ENCODE data around the gene MRPS16.
"Not testable (repeated sequence)": the region's sequence is repeated elsewhere in the genome, so short reads cannot be mapped to it uniquely, and the experiment has no call there.

Gene MRPS16

DNA sequence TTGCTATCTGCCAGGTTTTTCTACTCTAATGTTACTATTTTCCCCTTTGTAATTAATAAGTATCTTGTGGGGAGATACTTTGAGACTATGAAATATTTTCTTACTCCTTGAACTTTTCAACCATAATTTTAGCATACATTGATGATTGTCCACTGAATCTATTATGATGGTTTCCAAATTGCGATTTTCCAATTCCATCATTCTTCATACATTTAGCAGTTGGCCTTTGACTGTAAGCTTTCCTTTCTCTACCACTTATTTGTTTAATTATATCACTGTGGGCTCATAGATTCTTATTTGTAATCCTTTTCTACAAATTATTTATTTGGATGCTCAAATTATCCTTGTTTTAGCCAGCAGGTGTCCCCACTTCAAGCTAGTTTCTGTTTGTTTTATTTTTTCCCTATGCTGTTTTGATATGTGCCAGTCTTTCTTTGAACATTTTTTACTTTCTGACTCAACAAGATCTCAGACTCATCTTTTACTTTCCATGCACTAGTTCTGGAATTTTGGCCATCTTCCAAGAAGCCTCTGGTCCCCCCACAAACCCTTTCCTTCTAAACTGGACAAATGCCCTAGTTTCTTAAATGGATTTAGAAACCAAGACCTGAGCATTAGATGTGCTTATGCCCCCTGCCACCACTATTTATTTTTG lies 11.4 kb upstream of the MRPS16 start:
- Histone ChIP-seq H3K4me3 (ENCODE audit: control insufficient read depth in 1 of 7, extremely low read depth in 1 of 7, insufficient read depth in 4 of 7, low read depth in 2 of 7, low read length in 6 of 7) (no peak overlapping the region), H3K36me3 (ENCODE audit: control insufficient read depth in 4 of 4, insufficient read depth in 4 of 4, low read length in 3 of 4) (no peaks in the 10 kb centered on the region), H3K4me1 (ENCODE audit: control extremely low read depth in 1 of 4, control insufficient read depth in 4 of 4, insufficient read depth in 4 of 4, low read length in 3 of 4) (no peaks in the 10 kb centered on the region), H3K27me3 (replicated peaks in 2 of 5; ENCODE audit: control insufficient read depth in 4 of 5, insufficient read depth in 5 of 5, low read length in 4 of 5) (no peaks in the 10 kb centered on the region), H3K27ac (ENCODE audit: insufficient read depth in 1 of 2, low read depth in 1 of 2, low read length in 2 of 2, poor library complexity in 1 of 2, severe bottlenecking in 2 of 2) (no peak overlapping the region), H3K9me3 (ENCODE audit: control extremely low read depth in 1 of 5, control insufficient read depth in 4 of 5, insufficient read depth in 2 of 5, low read depth in 1 of 5, low read length in 4 of 5) (peaks cover 0 to 4% (median 0%) of the 10 kb centered on the region in 5 experiments)
- CTCF ChIA-PET, result interaction anchor here (0.9 to 2.2 kb wide), 10 partner anchors 10 to 123 kb away, joined by 3 to 15 read pairs (median 4); partner anchors contain the start of gene MRPS16
- no CpG with 5 or more reads among the region's 1 CpG for WGBS (ENCODE audit: insufficient coverage)
- DNase-seq, result peak in 2 of 3 donors; percentile 42 to 49
- POLR2A ChIA-PET, result no interaction called here

DNA sequence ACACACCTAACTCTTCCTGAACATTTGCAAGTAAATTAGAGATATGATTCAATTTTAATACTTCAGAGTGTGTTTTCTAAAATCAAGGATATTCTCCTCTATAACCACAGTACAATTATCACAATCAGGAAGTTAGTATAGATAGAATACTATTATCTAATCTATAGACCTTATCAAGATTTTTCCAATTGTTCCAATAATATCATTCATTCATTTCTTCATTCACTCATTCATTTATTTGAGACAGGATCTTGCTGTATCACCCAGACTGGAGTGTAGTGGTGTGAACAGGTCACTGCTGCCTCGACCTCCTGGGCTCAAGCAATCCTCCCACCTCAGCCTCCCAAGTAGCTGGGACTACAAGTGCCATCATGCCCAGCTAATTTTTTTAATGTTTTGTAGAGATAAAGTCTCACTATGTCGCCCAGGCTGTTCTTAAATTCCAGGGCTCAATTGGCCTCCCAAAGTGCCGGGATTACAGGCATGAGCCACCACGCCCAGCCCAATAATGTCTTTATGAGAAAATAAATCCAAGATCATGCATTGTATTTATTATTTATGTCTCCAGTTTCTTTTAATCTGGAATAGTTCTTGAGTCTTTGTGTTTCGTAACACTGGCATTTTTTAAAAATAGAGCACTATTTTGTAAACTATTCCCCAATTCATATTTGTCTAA lies 10.6 kb upstream of the MRPS16 start:
- ChIA-PET POLR2A (no interaction called here), CTCF (interaction anchor here (0.9 to 2.2 kb wide), 6 partner anchors 9 to 116 kb away, joined by 3 to 15 read pairs (median 4); partner anchors contain the start of gene MRPS16)
- H3K4me3 ChIP-seq (ENCODE audit: control insufficient read depth in 1 of 7, extremely low read depth in 1 of 7, insufficient read depth in 4 of 7, low read depth in 2 of 7, low read length in 6 of 7), result no peak overlapping the region
- no peaks in the 10 kb centered on the region for H3K36me3 ChIP-seq (ENCODE audit: control insufficient read depth in 4 of 4, insufficient read depth in 4 of 4, low read length in 3 of 4)
- H3K27ac ChIP-seq (ENCODE audit: insufficient read depth in 1 of 2, low read depth in 1 of 2, low read length in 2 of 2, poor library complexity in 1 of 2, severe bottlenecking in 2 of 2), result no peak overlapping the region
- no peaks in the 10 kb centered on the region for H3K4me1 ChIP-seq (ENCODE audit: control extremely low read depth in 1 of 4, control insufficient read depth in 4 of 4, insufficient read depth in 4 of 4, low read length in 3 of 4)
- no peak for DNase-seq
- H3K27me3 ChIP-seq (replicated peaks in 2 of 5; ENCODE audit: control insufficient read depth in 4 of 5, insufficient read depth in 5 of 5, low read length in 4 of 5), result no peaks in the 10 kb centered on the region
- H3K9me3 ChIP-seq (ENCODE audit: control extremely low read depth in 1 of 5, control insufficient read depth in 4 of 5, insufficient read depth in 2 of 5, low read depth in 1 of 5, low read length in 4 of 5), result peaks cover 0 to 4% (median 0%) of the 10 kb centered on the region in 5 experiments
- no CpG with 5 or more reads among the region's 5 CpGs for WGBS (ENCODE audit: insufficient coverage)

DNA sequence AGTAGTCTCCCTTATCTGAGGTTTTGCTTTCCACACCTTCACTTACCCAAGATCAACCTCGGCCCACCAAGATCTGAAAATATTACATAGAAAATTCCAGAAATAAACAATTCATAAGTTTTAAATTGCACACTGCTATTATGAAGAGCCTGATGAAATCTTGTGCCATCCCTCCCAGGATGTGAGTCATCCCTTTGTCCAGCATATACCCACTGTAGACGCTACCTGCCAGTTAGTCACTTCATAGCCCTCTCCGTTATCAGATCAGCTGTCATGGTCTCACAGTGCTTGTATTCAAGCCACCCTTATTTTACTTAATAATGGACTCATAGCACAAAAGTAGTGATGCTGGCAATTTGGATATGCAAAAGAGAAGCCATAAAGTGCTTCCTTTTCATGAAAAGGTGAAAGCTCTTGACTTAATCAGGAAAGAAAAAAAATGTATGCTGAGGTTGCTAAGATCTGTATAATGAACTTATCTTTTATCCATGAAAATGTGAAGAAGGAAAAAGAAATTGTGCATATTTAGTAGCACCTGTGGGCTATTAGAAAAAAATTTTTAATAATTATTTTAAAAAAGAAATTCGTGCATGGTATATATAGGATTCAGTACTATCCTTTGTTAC lies 9.8 kb upstream of the MRPS16 start:
- H3K27ac ChIP-seq (ENCODE audit: insufficient read depth in 1 of 2, low read depth in 1 of 2, low read length in 2 of 2, poor library complexity in 1 of 2, severe bottlenecking in 2 of 2), result no peak overlapping the region
- peak in 1 of 3 donors; percentile 10 for DNase-seq
- H3K4me3 ChIP-seq (ENCODE audit: control insufficient read depth in 1 of 7, extremely low read depth in 1 of 7, insufficient read depth in 4 of 7, low read depth in 2 of 7, low read length in 6 of 7), result no peak overlapping the region
- CTCF ChIA-PET, result interaction anchor here (0.9 to 1.3 kb wide), 2 partner anchors 10 to 150 kb away, joined by 3 read pairs; no protein-coding TSS in a partner anchor
- POLR2A ChIA-PET, result no interaction called here
- peaks cover 0 to 4% (median 0%) of the 10 kb centered on the region in 5 experiments for H3K9me3 ChIP-seq (ENCODE audit: control extremely low read depth in 1 of 5, control insufficient read depth in 4 of 5, insufficient read depth in 2 of 5, low read depth in 1 of 5, low read length in 4 of 5)
- no peaks in the 10 kb centered on the region for H3K4me1 ChIP-seq (ENCODE audit: control extremely low read depth in 1 of 4, control insufficient read depth in 4 of 4, insufficient read depth in 4 of 4, low read length in 3 of 4)
- H3K36me3 ChIP-seq (ENCODE audit: control insufficient read depth in 4 of 4, insufficient read depth in 4 of 4, low read length in 3 of 4), result no peaks in the 10 kb centered on the region
- no peaks in the 10 kb centered on the region for H3K27me3 ChIP-seq (replicated peaks in 2 of 5; ENCODE audit: control insufficient read depth in 4 of 5, insufficient read depth in 5 of 5, low read length in 4 of 5)
- 100% methylated on average over 2 of the region's 4 CpGs for WGBS (ENCODE audit: insufficient coverage)

DNA sequence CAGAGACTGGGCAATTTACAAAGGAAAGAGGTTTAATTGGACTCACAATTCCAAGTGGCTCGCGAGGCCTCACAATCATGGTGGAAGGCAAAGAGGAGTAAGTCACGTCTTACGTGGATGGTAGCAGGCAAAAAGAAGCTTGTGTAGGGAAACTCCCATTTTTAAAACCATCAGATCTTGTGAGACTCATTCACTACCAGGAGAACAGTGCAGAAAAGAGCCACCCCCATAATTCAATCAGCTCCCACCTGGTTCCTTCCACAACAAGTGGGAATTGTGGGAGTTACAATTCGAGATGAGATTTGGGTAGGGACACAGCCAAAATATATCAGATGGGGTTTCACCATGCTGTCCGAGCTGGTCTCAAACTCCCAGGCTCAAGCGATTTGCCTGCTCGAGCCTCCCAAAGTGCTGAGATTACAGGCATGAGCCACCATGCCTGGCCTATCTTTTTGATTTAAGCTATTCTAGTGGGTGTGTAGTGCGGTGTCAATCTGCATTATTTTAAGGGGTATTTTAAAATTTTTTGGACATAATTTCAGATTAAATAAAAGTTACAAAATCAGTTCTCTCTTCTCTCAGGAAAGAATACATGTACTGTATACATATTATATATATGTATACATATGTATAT lies 9.0 kb upstream of the MRPS16 start:
- no peaks in the 10 kb centered on the region for H3K27me3 ChIP-seq (replicated peaks in 2 of 5; ENCODE audit: control insufficient read depth in 4 of 5, insufficient read depth in 5 of 5, low read length in 4 of 5)
- ChIA-PET POLR2A (no interaction called here), CTCF (interaction anchor here (0.9 to 1.3 kb wide), 2 partner anchors 10 to 151 kb away, joined by 3 read pairs; no protein-coding TSS in a partner anchor)
- no peak for DNase-seq
- H3K27ac ChIP-seq (ENCODE audit: insufficient read depth in 1 of 2, low read depth in 1 of 2, low read length in 2 of 2, poor library complexity in 1 of 2, severe bottlenecking in 2 of 2), result no peak overlapping the region
- H3K36me3 ChIP-seq (ENCODE audit: control insufficient read depth in 4 of 4, insufficient read depth in 4 of 4, low read length in 3 of 4), result no peaks in the 10 kb centered on the region
- H3K4me1 ChIP-seq (ENCODE audit: control extremely low read depth in 1 of 4, control insufficient read depth in 4 of 4, insufficient read depth in 4 of 4, low read length in 3 of 4), result no peaks in the 10 kb centered on the region
- no peak overlapping the region for H3K4me3 ChIP-seq (ENCODE audit: control insufficient read depth in 1 of 7, extremely low read depth in 1 of 7, insufficient read depth in 4 of 7, low read depth in 2 of 7, low read length in 6 of 7)
- 100% methylated on average over 8 of the region's 9 CpGs for WGBS (ENCODE audit: insufficient coverage)
- peaks cover 0 to 4% (median 0%) of the 10 kb centered on the region in 5 experiments for H3K9me3 ChIP-seq (ENCODE audit: control extremely low read depth in 1 of 5, control insufficient read depth in 4 of 5, insufficient read depth in 2 of 5, low read depth in 1 of 5, low read length in 4 of 5)

DNA sequence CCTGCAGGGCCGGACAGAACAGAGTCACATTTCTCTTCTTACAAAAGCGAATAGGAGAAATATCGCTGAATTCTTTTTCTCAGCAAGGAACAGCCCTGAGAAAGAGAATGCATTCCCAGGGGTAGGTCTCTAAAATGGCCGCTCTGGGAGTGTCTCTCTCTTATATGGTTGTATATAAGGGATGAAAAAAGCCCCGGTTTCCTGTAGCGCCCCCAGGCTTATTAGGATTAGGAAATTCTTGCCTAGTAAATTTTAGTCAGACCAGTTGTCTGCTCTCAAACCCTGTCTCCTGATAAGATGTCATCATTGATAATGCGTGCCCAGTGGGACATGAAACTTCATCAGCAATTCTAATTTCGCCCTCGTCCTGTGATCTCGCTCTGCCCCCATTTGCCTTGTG lies 6.2 kb upstream of the MRPS16 start:
- H3K27me3 ChIP-seq (replicated peaks in 2 of 5; ENCODE audit: control insufficient read depth in 4 of 5, insufficient read depth in 5 of 5, low read length in 4 of 5); H3K4me3 ChIP-seq (ENCODE audit: control insufficient read depth in 1 of 7, extremely low read depth in 1 of 7, insufficient read depth in 4 of 7, low read depth in 2 of 7, low read length in 6 of 7); POLR2A ChIA-PET; H3K9me3 ChIP-seq (ENCODE audit: control extremely low read depth in 1 of 5, control insufficient read depth in 4 of 5, insufficient read depth in 2 of 5, low read depth in 1 of 5, low read length in 4 of 5); H3K36me3 ChIP-seq (ENCODE audit: control insufficient read depth in 4 of 4, insufficient read depth in 4 of 4, low read length in 3 of 4); H3K4me1 ChIP-seq (ENCODE audit: control extremely low read depth in 1 of 4, control insufficient read depth in 4 of 4, insufficient read depth in 4 of 4, low read length in 3 of 4); H3K27ac ChIP-seq (ENCODE audit: insufficient read depth in 1 of 2, low read depth in 1 of 2, low read length in 2 of 2, poor library complexity in 1 of 2, severe bottlenecking in 2 of 2); CTCF ChIA-PET: not testable (repeated sequence)
- peak in 1 of 3 donors; percentile 17 for DNase-seq
- 98% methylated on average over 8 of the region's 10 CpGs for WGBS (ENCODE audit: insufficient coverage)

DNA sequence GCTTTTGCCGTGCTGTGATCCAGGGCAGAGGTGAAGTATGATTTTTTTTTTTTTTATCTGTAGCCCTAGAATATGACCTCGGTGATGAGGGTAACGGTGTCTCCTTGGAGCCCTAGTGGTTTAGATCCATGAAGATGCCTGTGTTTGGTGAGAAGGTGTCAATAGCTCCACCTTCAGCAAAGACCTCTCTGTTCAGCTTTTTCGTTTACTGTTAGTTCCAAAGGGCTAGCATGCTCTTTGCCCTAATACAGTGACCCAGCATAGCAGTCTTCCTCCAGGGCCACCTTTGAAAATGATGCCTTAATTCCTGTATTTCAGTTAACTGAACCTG lies 746 bp upstream of the MRPS16 start:
- no peaks in the 10 kb centered on the region for H3K9me3 ChIP-seq (ENCODE audit: control extremely low read depth in 1 of 5, control insufficient read depth in 4 of 5, insufficient read depth in 2 of 5, low read depth in 1 of 5, low read length in 4 of 5)
- H3K4me1 ChIP-seq (ENCODE audit: control extremely low read depth in 1 of 4, control insufficient read depth in 4 of 4, insufficient read depth in 4 of 4, low read length in 3 of 4), result peaks cover 12 to 31% (median 26%) of the 10 kb centered on the region in 4 experiments
- H3K36me3 ChIP-seq (ENCODE audit: control insufficient read depth in 4 of 4, insufficient read depth in 4 of 4, low read length in 3 of 4), result peaks cover 0 to 13% (median 10%) of the 10 kb centered on the region in 4 experiments
- CTCF ChIA-PET, result interaction anchor here (0.8 to 4.3 kb wide), 6 partner anchors 9 to 94 kb away, joined by 3 to 15 read pairs (median 4); no protein-coding TSS in a partner anchor
- POLR2A ChIA-PET, result interaction anchor here (0.7 to 1.3 kb wide), 3 partner anchors 11 to 160 kb away, joined by 3 to 4 read pairs (median 4); partner anchors contain the start of gene ANXA7
- peak overlapping the region in 6 of 7 experiments; percentile 88 to 99 (median 98) for H3K4me3 ChIP-seq (ENCODE audit: control insufficient read depth in 1 of 7, extremely low read depth in 1 of 7, insufficient read depth in 4 of 7, low read depth in 2 of 7, low read length in 6 of 7)
- no peaks in the 10 kb centered on the region for H3K27me3 ChIP-seq (replicated peaks in 2 of 5; ENCODE audit: control insufficient read depth in 4 of 5, insufficient read depth in 5 of 5, low read length in 4 of 5)
- peak overlapping the region; percentile 95 to 97 for H3K27ac ChIP-seq (ENCODE audit: insufficient read depth in 1 of 2, low read depth in 1 of 2, low read length in 2 of 2, poor library complexity in 1 of 2, severe bottlenecking in 2 of 2)
- peak; percentile 25 to 35 (median 27) for DNase-seq
- 0% methylated on average over 3 of the region's 4 CpGs for WGBS (ENCODE audit: insufficient coverage)

All from common myeloid progenitor, CD34-positive (primary cell).